H9 (cell line): ENCODE measurements around the gene LIPE. TPM values are rescaled to one million over a fixed set of nuclear protein-coding genes. Genes with fewer than 3 reads are reported as not detected.

ENCODE experiments used
- DNase-seq: peaks from one replicate; pipeline ENCODE4 v3.0.0-alpha.2; 2017
- H2AFZ ChIP-seq: one replicate; pipeline ENCODE4 v1.6.1; 2013; ENCODE audit warnings: mild to moderate bottlenecking, low read length, control low read depth, moderate library complexity
- H2AK5ac ChIP-seq: 2 replicates; pipeline ENCODE4 v1.6.1; 2013; ENCODE audit warnings: low read length, control low read depth, mixed read lengths; ENCODE audit not compliant: insufficient read length
- H2BK120ac ChIP-seq: one replicate; pipeline ENCODE4 v1.6.1; 2013; ENCODE audit warnings: low read depth, mild to moderate bottlenecking, low read length, control low read depth, inconsistent platforms; ENCODE audit not compliant: poor library complexity, severe bottlenecking
- H2BK12ac ChIP-seq: 2 replicates; pipeline ENCODE4 v1.6.1; 2013; ENCODE audit warnings: low read length, control low read depth, mixed read lengths, low read depth; ENCODE audit not compliant: insufficient read length
- H2BK15ac ChIP-seq: 2 replicates; pipeline ENCODE4 v1.6.1; 2013; ENCODE audit warnings: low read depth, low read length, control low read depth
- H2BK20ac ChIP-seq: one replicate; pipeline ENCODE4 v1.6.1; 2013; ENCODE audit warnings: low read depth, mild to moderate bottlenecking, low read length, control low read depth, inconsistent platforms; ENCODE audit not compliant: poor library complexity, severe bottlenecking
- H2BK5ac ChIP-seq: 2 replicates; pipeline ENCODE4 v1.6.1; 2013; ENCODE audit warnings: low read length, control low read depth, mixed read lengths; ENCODE audit not compliant: insufficient read length
- H3K14ac ChIP-seq: 2 replicates; pipeline ENCODE4 v1.6.1; 2013; ENCODE audit warnings: low read length, control low read depth; ENCODE audit not compliant: insufficient read depth
- H3K18ac ChIP-seq: 2 replicates; pipeline ENCODE4 v1.6.1; 2013; ENCODE audit warnings: low read depth, mild to moderate bottlenecking, mixed read lengths, low read length, control low read depth; ENCODE audit not compliant: insufficient read length
- H3K23ac ChIP-seq: 2 replicates; pipeline ENCODE4 v1.6.1; 2013; ENCODE audit warnings: low read length, control low read depth, mixed read lengths, low read depth; ENCODE audit not compliant: insufficient read length
- H3K23me2 ChIP-seq: 2 replicates; pipeline ENCODE4 v1.6.1; 2013; ENCODE audit warnings: low read depth, mild to moderate bottlenecking, mixed read lengths, low read length, control low read depth; ENCODE audit not compliant: insufficient read length, poor library complexity, severe bottlenecking
- H3K27ac ChIP-seq: 2 replicates; pipeline ENCODE4 v1.5.1; 2013; ENCODE audit warnings: low read length, control low read depth, mixed read lengths, low read depth; ENCODE audit not compliant: insufficient read length
- H3K27me3 ChIP-seq: 2 replicates; pipeline ENCODE4 v1.6.1; 2013; ENCODE audit warnings: low read length, control low read depth, inconsistent platforms; ENCODE audit not compliant: insufficient read depth
- H3K4ac ChIP-seq: 2 replicates; pipeline ENCODE4 v1.6.1; 2013; ENCODE audit warnings: low read depth, mild to moderate bottlenecking, control low read depth, inconsistent platforms, low read length, moderate library complexity
- H3K4me1 ChIP-seq: 2 replicates; pipeline ENCODE4 v1.6.1; 2013; ENCODE audit warnings: low read length, control low read depth, inconsistent platforms; ENCODE audit not compliant: insufficient read depth
- H3K4me2 ChIP-seq: 2 replicates; pipeline ENCODE4 v1.6.1; 2013; ENCODE audit warnings: low read length, control low read depth, mixed read lengths; ENCODE audit not compliant: insufficient read length, insufficient read depth
- H3K56ac ChIP-seq: 2 replicates; pipeline ENCODE4 v1.6.1; 2013; ENCODE audit warnings: low read depth, mild to moderate bottlenecking, mixed read lengths, low read length, control low read depth; ENCODE audit not compliant: insufficient read length
- H3K79me1 ChIP-seq: 2 replicates; pipeline ENCODE4 v1.6.1; 2013; ENCODE audit warnings: low read depth, mild to moderate bottlenecking, moderate library complexity, low read length, control low read depth, inconsistent platforms; ENCODE audit not compliant: insufficient read depth, poor library complexity, severe bottlenecking
- H3K79me2 ChIP-seq: 2 replicates; pipeline ENCODE4 v1.6.1; 2013; ENCODE audit warnings: low read length, control low read depth, inconsistent platforms; ENCODE audit not compliant: insufficient read depth
- H3K9ac ChIP-seq: 2 replicates; pipeline ENCODE4 v1.6.1; 2013; ENCODE audit warnings: low read length, control low read depth, mixed read lengths; ENCODE audit not compliant: insufficient read length; ENCODE audit errors: extremely low read depth
- H3K9me3 ChIP-seq: one replicate; pipeline ENCODE4 v1.6.1; 2013; ENCODE audit warnings: low read depth, low read length, inconsistent platforms; ENCODE audit not compliant: control insufficient read depth
- H3T11ph ChIP-seq: one replicate; pipeline ENCODE4 v1.6.1; 2013; ENCODE audit warnings: mild to moderate bottlenecking, low read length, control low read depth, inconsistent platforms
- H4K20me1 ChIP-seq: one replicate; pipeline ENCODE4 v1.6.1; 2013; ENCODE audit not compliant: control insufficient read depth, insufficient read length, insufficient read depth
- H4K5ac ChIP-seq: 2 replicates; pipeline ENCODE4 v1.6.1; 2013; ENCODE audit warnings: low read depth, mild to moderate bottlenecking, mixed read lengths, low read length, control low read depth; ENCODE audit not compliant: insufficient read length
- H4K8ac ChIP-seq: replicated peaks from 2 replicates; pipeline ENCODE4 v1.6.1; 2013; ENCODE audit warnings: low read length, control low read depth, mixed read lengths, low read depth; ENCODE audit not compliant: insufficient read length
- H4K91ac ChIP-seq: 2 replicates; pipeline ENCODE4 v1.6.1; 2013; ENCODE audit warnings: low read depth, mild to moderate bottlenecking, moderate library complexity, mixed read lengths, low read length, control low read depth; ENCODE audit not compliant: insufficient read length
- H3K27ac Mint-ChIP-seq, 3 experiments: 2 replicates in 2 of 3; 3 replicates in 1 of 3; pipeline ENCODE4 v1.8.0; 2020 to 2021; ENCODE audit warnings: mixed read lengths in 3 of 3, mild to moderate bottlenecking in 1 of 3, moderate library complexity in 1 of 3
- H3K27me3 Mint-ChIP-seq: 2 replicates; pipeline ENCODE4 v1.8.0; 2021; ENCODE audit warnings: low read depth, mild to moderate bottlenecking, moderate library complexity, mixed read lengths
- H3K36me3 Mint-ChIP-seq, 3 experiments: 2 replicates in 2 of 3; 3 replicates in 1 of 3; pipeline ENCODE4 v1.8.0; 2020 to 2021; ENCODE audit warnings: low read depth in 3 of 3, mixed read lengths in 3 of 3; ENCODE audit not compliant: insufficient read depth in 1 of 3
- H3K4me1 Mint-ChIP-seq, 2 experiments: 2 replicates each; pipeline ENCODE4 v1.8.0; 2020; ENCODE audit warnings: mixed read lengths in 2 of 2
- H3K4me3 Mint-ChIP-seq, 2 experiments: 2 replicates in 1 of 2; 3 replicates in 1 of 2; pipeline ENCODE4 v1.8.0; 2020 to 2021; ENCODE audit warnings: mild to moderate bottlenecking in 2 of 2, mixed read lengths in 2 of 2, moderate library complexity in 1 of 2
- H3K9me3 Mint-ChIP-seq, 2 experiments: 2 replicates in 1 of 2; 3 replicates in 1 of 2; pipeline ENCODE4 v1.8.0; 2020; ENCODE audit warnings: mild to moderate bottlenecking in 2 of 2, mixed read lengths in 2 of 2, moderate library complexity in 1 of 2
- WGBS: extraction: QIAGEN DNeasy Blood & Tissue Kit; methylation state at CpG from one replicate; pipeline ENCODE4 v1.1.7; 2013; ENCODE audit warnings: missing lambda C conversion rate, low lambda C conversion rate, mixed read lengths; ENCODE audit not compliant: insufficient read length; ENCODE audit errors: extremely low coverage; 5-methylcytosine and 5-hydroxymethylcytosine counted together
- total RNA-seq: library from RNA; stranded (reverse); gene quantifications from 2 replicates; pipeline ENCODE4 v1.2.1, GENCODE V29; 2021
- TF ChIP-seq, protein P1 (sequence below): fragments of 200-600 bp; sonication (generic); conservative IDR thresholded peaks from 3 replicates; pipeline ENCODE4 v1.8.0; 2021; ENCODE audit warnings: antibody characterized with exemption, mild to moderate bottlenecking

The LIPE gene
- total RNA-seq, 1 experiment from 2014 or later: 6.3 TPM

DNA sequence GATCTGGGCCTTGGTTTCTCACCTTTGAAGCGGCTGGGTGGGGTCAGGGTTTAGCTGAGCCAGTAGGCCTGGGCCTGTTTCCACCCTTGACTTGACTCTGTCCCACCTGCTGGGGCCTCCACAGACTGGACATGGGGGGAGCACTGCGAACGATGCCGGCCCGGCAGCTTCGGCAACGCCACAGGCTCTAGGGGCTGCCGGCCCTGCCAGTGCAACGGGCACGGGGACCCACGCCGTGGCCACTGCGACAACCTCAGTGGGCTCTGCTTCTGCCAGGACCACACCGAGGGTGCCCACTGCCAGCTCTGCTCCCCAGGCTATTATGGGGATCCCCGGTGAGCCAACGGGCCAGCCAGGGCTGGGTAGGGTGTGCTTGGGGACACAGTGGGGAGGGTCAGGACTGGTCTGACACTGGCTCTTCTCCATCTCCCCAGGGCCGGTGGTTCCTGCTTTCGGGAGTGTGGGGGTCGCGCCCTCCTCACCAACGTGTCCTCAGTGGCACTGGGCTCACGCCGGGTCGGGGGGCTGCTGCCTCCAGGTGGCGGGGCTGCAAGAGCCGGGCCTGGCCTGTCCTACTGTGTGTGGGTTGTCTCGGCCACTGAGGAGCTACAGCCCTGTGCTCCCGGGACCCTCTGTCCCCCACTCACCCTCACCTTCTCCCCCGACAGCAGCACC, 73.7 kb downstream of the LIPE start:
- no peaks in the 10 kb centered on the region for H3K27me3 ChIP-seq
- H3K27ac ChIP-seq: no peak overlapping the region
- no CpG with 5 or more reads among the region's 29 CpGs for WGBS
- H3K4me1 Mint-ChIP-seq: peaks cover 0 to 4% of the 10 kb centered on the region in 2 experiments; a peak in 1 of 4 replicates
- TF ChIP-seq, protein P1, sequence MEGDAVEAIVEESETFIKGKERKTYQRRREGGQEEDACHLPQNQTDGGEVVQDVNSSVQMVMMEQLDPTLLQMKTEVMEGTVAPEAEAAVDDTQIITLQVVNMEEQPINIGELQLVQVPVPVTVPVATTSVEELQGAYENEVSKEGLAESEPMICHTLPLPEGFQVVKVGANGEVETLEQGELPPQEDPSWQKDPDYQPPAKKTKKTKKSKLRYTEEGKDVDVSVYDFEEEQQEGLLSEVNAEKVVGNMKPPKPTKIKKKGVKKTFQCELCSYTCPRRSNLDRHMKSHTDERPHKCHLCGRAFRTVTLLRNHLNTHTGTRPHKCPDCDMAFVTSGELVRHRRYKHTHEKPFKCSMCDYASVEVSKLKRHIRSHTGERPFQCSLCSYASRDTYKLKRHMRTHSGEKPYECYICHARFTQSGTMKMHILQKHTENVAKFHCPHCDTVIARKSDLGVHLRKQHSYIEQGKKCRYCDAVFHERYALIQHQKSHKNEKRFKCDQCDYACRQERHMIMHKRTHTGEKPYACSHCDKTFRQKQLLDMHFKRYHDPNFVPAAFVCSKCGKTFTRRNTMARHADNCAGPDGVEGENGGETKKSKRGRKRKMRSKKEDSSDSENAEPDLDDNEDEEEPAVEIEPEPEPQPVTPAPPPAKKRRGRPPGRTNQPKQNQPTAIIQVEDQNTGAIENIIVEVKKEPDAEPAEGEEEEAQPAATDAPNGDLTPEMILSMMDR: no peak
- no peak overlapping the region for H2BK20ac ChIP-seq
- H3K79me2 ChIP-seq: no peaks in the 10 kb centered on the region
- H4K8ac ChIP-seq: no peak overlapping the region
- H2AK5ac ChIP-seq: no peak overlapping the region
- H3K4ac ChIP-seq: no peak overlapping the region
- DNase-seq: no peak
- H3K23me2 ChIP-seq: no peaks in the 10 kb centered on the region
- H4K20me1 ChIP-seq: no peaks in the 10 kb centered on the region
- no peak overlapping the region for H2BK15ac ChIP-seq
- no peak overlapping the region for H2BK5ac ChIP-seq
- no peak overlapping the region for H3K18ac ChIP-seq
- no peaks in the 10 kb centered on the region for H3K9me3 ChIP-seq
- no peak overlapping the region for H2BK120ac ChIP-seq
- H3K4me1 ChIP-seq: no peaks in the 10 kb centered on the region
- no peak overlapping the region for H3T11ph ChIP-seq
- H3K23ac ChIP-seq: no peak overlapping the region
- no peak overlapping the region for H3K9ac ChIP-seq
- no peak overlapping the region for H4K91ac ChIP-seq
- no peak overlapping the region for H4K5ac ChIP-seq
- no peaks in the 10 kb centered on the region; a peak in 1 of 5 replicates for H3K9me3 Mint-ChIP-seq
- H2AFZ ChIP-seq: no peak overlapping the region
- H2BK12ac ChIP-seq: no peak overlapping the region
- no peaks in the 10 kb centered on the region for H3K27me3 Mint-ChIP-seq
- H3K4me2 ChIP-seq: no peak overlapping the region
- H3K36me3 Mint-ChIP-seq: peaks cover 2 to 34% (median 22%) of the 10 kb centered on the region in 3 experiments; a peak in 5 of 7 replicates
- H3K14ac ChIP-seq: no peak overlapping the region
- H3K79me1 ChIP-seq: no peaks in the 10 kb centered on the region
- H3K56ac ChIP-seq: no peak overlapping the region
- H3K4me3 Mint-ChIP-seq: no peak overlapping the region
- H3K27ac Mint-ChIP-seq: no peak overlapping the region; a peak in 2 of 7 replicates
